ENCODE measurements around the gene PTPRN2.

PTPRN2 gene

DNA sequence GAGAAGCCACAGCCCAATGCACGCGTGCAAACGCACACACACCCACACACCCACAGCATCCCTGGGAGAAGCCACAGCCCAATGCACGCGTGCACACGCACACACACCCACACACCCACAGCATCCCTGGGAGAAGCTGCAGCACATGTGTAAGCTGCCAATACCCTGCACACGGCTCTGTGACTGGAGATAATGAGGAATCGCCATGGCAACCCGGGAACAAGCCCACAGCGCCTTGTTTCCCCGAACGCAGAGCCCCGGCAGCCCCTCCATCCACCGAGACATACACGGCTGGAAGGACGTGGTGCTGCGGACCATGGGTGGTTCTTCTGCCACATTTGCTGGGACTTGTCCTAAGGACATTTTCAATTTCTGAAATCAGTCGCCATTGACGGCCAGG is 221.3 kb downstream of the PTPRN2 start:
- TF ChIP-seq ZFX (IDR thresholded peaks at IDR 0.05; ENCODE audit: borderline replicate concordance): no peak
- TF ChIP-seq CTCF (IDR thresholded peaks at IDR 0.05): no peak
- no peak overlapping the region for H3K27ac ChIP-seq

- H3K27ac ChIP-seq: no peak overlapping the region
- TF ChIP-seq ZFX (IDR thresholded peaks at IDR 0.05; ENCODE audit: borderline replicate concordance) (no peak), CTCF (IDR thresholded peaks at IDR 0.05) (no peak)
Measured at GRCh38 chr7:158365267-158365666, 222.4 kb downstream of the PTPRN2 start.

DNA sequence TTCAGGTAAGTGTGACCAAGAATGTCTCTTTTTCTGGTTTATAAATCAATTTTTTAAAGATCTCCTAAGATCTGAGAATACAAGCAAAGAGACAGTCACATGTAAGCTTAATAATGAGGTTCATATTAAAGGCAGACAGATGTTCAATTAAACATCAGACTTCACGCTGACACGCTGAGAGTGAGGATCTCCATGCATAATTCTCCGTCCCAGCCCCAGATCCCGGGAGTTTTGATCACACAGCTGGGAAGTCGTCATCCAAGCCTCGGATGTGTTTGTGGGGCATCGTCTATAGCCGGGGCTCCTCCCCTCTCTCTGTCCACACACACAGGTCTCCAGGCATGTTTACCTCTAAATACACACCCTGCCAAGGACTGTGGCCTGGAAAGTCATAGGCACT is 223.2 kb downstream of the PTPRN2 start:
- TF ChIP-seq CTCF (IDR thresholded peaks at IDR 0.05): no peak
- no peak for TF ChIP-seq ZFX (IDR thresholded peaks at IDR 0.05; ENCODE audit: borderline replicate concordance)
- no peak overlapping the region for H3K27ac ChIP-seq

GRCh38 chr7:158362912-158363905 is 224.4 kb downstream of the PTPRN2 start:
- TF ChIP-seq ZFX (IDR thresholded peaks at IDR 0.05; ENCODE audit: borderline replicate concordance): no peak
- TF ChIP-seq CTCF (IDR thresholded peaks at IDR 0.05): no peak
- no peak overlapping the region for H3K27ac ChIP-seq

DNA sequence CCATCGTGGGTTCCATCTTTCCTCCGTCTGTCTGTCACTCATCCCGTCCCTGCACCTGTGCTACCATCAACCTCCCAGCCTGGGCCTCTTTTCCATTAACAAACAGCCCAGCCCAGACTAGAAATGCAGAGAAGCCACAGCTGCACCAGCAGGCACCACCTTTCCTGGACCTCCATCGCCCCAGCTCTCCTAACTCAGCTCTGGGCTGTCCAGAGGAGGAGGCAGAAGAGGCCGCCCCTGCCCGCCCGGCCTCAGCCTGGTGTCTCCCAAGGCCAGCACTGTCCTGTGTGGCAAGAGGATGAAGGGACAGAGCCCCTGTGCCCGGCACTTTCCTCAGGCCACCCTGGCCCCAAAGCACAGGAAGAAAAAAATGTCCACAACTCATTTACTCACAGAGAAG is 225.6 kb downstream of the PTPRN2 start:
- no peak for TF ChIP-seq ZFX (IDR thresholded peaks at IDR 0.05; ENCODE audit: borderline replicate concordance)
- no peak for TF ChIP-seq CTCF (IDR thresholded peaks at IDR 0.05)
- H3K27ac ChIP-seq: no peak overlapping the region

- TF ChIP-seq CTCF (IDR thresholded peaks at IDR 0.05): no peak
- no peak for TF ChIP-seq ZFX (IDR thresholded peaks at IDR 0.05; ENCODE audit: borderline replicate concordance)
- H3K27ac ChIP-seq: no peak overlapping the region
Measured at GRCh38 chr7:158361326-158361946, 226.2 kb downstream of the PTPRN2 start.
